ENCODE results near the gene DPYSL3.

The DPYSL3 gene

GRCh38 chr5:147490989-147491388 lies 18.9 kb downstream of the DPYSL3 start:
- Mint-ChIP-seq H3K9me3 (no peaks in the 10 kb centered on the region), H3K4me3 (no peak overlapping the region), H3K27me3 (ENCODE audit: low read depth) (no peaks in the 10 kb centered on the region)

DNA sequence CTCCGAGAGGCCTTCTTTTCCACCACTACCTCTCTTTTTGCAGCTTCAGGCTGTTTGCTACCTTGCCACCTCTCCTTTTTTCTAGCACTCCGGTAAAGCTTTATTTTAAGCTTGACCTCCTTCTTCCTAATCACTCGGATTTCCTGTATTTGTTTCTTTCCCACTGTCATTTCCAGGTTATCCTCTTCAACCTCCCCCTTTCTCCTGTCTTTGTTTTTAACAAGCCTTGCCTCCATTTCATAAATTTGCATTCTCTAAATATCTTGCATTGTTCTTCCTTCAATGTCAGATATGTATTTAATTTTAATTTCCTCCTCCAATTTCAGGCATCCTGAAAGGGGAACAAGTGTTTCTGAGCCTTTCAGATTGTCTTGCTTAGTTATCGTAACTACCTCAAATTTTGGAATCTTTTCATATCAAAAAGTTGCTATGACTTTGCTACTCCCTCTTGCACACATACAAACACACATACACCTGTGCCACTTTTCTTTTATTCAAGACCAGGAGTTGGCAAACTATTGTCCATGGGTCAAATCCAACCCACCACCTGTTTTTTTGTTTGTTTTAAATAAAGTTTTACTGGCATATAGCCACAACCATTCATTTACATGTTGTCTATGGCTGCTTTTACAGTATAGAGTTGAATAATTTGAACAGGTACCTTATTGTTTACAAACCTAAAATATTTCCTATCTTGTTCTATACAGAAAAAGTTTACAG lies 22.7 kb downstream of the DPYSL3 start:
- Mint-ChIP-seq H3K9me3 (no peaks in the 10 kb centered on the region), H3K36me3 (ENCODE audit: low read depth) (no peaks in the 10 kb centered on the region), H3K27me3 (ENCODE audit: low read depth) (no peaks in the 10 kb centered on the region), H3K4me1 (peaks cover 35% of the 10 kb centered on the region), H3K27ac (peak overlapping the region in 2 of 3 experiments; percentile 9 to 30), H3K4me3 (no peak overlapping the region)
- TF ChIP-seq, protein P1, sequence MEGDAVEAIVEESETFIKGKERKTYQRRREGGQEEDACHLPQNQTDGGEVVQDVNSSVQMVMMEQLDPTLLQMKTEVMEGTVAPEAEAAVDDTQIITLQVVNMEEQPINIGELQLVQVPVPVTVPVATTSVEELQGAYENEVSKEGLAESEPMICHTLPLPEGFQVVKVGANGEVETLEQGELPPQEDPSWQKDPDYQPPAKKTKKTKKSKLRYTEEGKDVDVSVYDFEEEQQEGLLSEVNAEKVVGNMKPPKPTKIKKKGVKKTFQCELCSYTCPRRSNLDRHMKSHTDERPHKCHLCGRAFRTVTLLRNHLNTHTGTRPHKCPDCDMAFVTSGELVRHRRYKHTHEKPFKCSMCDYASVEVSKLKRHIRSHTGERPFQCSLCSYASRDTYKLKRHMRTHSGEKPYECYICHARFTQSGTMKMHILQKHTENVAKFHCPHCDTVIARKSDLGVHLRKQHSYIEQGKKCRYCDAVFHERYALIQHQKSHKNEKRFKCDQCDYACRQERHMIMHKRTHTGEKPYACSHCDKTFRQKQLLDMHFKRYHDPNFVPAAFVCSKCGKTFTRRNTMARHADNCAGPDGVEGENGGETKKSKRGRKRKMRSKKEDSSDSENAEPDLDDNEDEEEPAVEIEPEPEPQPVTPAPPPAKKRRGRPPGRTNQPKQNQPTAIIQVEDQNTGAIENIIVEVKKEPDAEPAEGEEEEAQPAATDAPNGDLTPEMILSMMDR (IDR thresholded peaks at IDR 0.05; ENCODE audit: unreplicated experiment in 3 of 3) = no peak

More at GRCh38 chr5:147490989-147491388, 18.9 kb downstream of the DPYSL3 start:
- TF ChIP-seq, protein P1 (IDR thresholded peaks at IDR 0.05; ENCODE audit: unreplicated experiment in 3 of 3) = no peak
- Mint-ChIP-seq H3K4me1 (peaks cover 5% of the 10 kb centered on the region), H3K27ac (no peak overlapping the region), H3K36me3 (ENCODE audit: low read depth) (no peaks in the 10 kb centered on the region)

- H3K4me1 Mint-ChIP-seq = peaks cover 35% of the 10 kb centered on the region
- H3K9me3 Mint-ChIP-seq = no peaks in the 10 kb centered on the region
- H3K27me3 Mint-ChIP-seq (ENCODE audit: low read depth) = no peaks in the 10 kb centered on the region
- H3K4me3 Mint-ChIP-seq = no peak overlapping the region
- no peak overlapping the region for H3K27ac Mint-ChIP-seq
- no peaks in the 10 kb centered on the region for H3K36me3 Mint-ChIP-seq (ENCODE audit: low read depth)
- TF ChIP-seq, protein P1 (IDR thresholded peaks at IDR 0.05; ENCODE audit: unreplicated experiment in 3 of 3) = no peak
These were observed 24.1 kb downstream of the DPYSL3 start for GRCh38 chr5:147485814-147486213.

GRCh38 chr5:147485046-147485445 lies 24.8 kb downstream of the DPYSL3 start:
- Mint-ChIP-seq H3K9me3 (no peaks in the 10 kb centered on the region), H3K27ac (peak overlapping the region; percentile 65 to 84 (median 80)), H3K4me1 (peaks cover 35% of the 10 kb centered on the region), H3K27me3 (ENCODE audit: low read depth) (no peaks in the 10 kb centered on the region), H3K4me3 (no peak overlapping the region), H3K36me3 (ENCODE audit: low read depth) (no peaks in the 10 kb centered on the region)
- TF ChIP-seq, protein P1 (IDR thresholded peaks at IDR 0.05; ENCODE audit: unreplicated experiment in 3 of 3) = no peak

DNA sequence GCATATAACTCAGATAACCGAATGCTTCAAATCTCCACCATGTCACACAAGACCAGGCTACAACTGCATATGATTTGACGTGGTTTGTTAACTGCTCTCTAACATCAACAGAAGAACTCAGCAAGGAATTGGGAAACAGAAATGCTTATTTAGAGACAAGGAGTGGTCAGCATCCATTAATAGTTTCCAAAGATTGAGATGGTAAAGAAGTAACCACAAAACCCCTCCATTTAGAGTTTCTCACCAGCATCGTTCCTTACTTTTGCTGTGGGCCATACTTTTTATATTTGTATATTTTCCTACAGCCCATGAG lies 25.2 kb downstream of the DPYSL3 start:
- Mint-ChIP-seq H3K27me3 (ENCODE audit: low read depth) (no peaks in the 10 kb centered on the region), H3K4me3 (no peak overlapping the region), H3K36me3 (ENCODE audit: low read depth) (no peaks in the 10 kb centered on the region), H3K4me1 (peaks cover 36% of the 10 kb centered on the region), H3K27ac (peak overlapping the region; percentile 65 to 84 (median 80)), H3K9me3 (no peaks in the 10 kb centered on the region)
- TF ChIP-seq, protein P1 (IDR thresholded peaks at IDR 0.05; ENCODE audit: unreplicated experiment in 3 of 3) = no peak
